Nephron (organoid): ENCODE data around the gene GNA15.

Experiments used
- H3K27ac Mint-ChIP-seq, 3 experiments: 2 replicates each; pipeline ENCODE4 v1.8.0; 2020; ENCODE audit warnings: mixed read lengths in 3 of 3, mild to moderate bottlenecking in 2 of 3, moderate library complexity in 1 of 3
- H3K27me3 Mint-ChIP-seq: 2 replicates; pipeline ENCODE4 v1.8.0; 2021; ENCODE audit warnings: low read depth, mild to moderate bottlenecking, moderate library complexity, mixed read lengths
- H3K36me3 Mint-ChIP-seq: 2 replicates; pipeline ENCODE4 v1.8.0; 2020; ENCODE audit warnings: low read depth, mixed read lengths
- H3K4me1 Mint-ChIP-seq: 2 replicates; pipeline ENCODE4 v1.8.0; 2020; ENCODE audit warnings: mixed read lengths
- H3K4me3 Mint-ChIP-seq, 3 experiments: 2 replicates each; pipeline ENCODE4 v1.8.0; 2020; ENCODE audit warnings: mild to moderate bottlenecking in 3 of 3, mixed read lengths in 3 of 3, moderate library complexity in 2 of 3
- H3K9me3 Mint-ChIP-seq: 2 replicates; pipeline ENCODE4 v1.8.0; 2020; ENCODE audit warnings: mixed read lengths
- TF ChIP-seq, protein P1 (sequence below), 3 experiments: fragments of 200-600 bp; sonication (generic); IDR thresholded peaks; one replicate each; pipeline ENCODE4 v1.5.0; 2021; ENCODE audit warnings: antibody characterized with exemption in 3 of 3; ENCODE audit not compliant: unreplicated experiment in 3 of 3

GNA15 gene

DNA sequence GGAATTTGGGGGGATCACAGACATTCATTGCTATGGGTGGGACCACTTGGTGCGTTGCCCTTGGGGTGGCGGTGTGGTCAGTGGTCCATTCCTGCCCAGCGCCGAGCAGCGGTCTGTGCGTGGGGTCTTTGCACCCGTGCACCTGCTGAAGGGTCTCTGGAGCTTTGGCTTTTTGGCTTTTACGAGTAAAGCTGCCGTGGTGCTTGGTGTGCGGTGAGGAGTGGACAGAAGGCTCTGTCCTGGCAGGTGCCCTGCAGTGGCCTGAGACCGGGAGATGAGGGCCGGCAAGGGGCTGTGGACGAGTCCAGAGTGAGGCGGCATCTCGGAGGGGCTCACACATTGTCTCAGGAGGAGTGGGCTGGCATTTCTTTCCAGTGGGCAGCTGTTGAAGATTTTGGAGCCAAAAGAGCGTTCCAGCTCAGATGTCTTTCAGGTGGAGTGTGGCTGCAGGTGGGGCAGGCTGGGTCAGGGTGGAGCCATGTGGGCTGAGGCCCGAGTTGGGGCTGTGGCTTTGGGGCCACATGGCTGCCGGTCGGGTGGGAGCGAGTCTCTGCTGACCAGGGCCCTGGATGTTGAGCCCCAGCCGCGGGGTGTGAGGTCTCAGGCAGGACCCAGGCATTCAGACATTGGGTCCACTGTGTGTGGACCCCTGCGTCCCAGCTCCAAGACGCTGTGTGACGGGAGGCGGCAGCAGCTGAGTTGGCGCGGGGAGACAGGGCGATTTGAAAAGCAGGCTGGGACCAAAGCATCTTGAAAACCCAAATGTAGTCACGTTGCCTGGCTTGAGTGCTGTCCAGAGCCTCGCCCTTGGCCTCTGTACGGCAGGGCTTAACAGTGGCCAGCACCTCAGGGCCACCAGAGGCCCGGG lies 30.0 kb upstream of the GNA15 start:
- Mint-ChIP-seq H3K4me3 (no peak overlapping the region), H3K9me3 (no peaks in the 10 kb centered on the region), H3K4me1 (peaks cover 5% of the 10 kb centered on the region), H3K27ac (no peak overlapping the region), H3K27me3 (no peaks in the 10 kb centered on the region), H3K36me3 (no peaks in the 10 kb centered on the region)
- TF ChIP-seq, protein P1, sequence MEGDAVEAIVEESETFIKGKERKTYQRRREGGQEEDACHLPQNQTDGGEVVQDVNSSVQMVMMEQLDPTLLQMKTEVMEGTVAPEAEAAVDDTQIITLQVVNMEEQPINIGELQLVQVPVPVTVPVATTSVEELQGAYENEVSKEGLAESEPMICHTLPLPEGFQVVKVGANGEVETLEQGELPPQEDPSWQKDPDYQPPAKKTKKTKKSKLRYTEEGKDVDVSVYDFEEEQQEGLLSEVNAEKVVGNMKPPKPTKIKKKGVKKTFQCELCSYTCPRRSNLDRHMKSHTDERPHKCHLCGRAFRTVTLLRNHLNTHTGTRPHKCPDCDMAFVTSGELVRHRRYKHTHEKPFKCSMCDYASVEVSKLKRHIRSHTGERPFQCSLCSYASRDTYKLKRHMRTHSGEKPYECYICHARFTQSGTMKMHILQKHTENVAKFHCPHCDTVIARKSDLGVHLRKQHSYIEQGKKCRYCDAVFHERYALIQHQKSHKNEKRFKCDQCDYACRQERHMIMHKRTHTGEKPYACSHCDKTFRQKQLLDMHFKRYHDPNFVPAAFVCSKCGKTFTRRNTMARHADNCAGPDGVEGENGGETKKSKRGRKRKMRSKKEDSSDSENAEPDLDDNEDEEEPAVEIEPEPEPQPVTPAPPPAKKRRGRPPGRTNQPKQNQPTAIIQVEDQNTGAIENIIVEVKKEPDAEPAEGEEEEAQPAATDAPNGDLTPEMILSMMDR (IDR thresholded peaks at IDR 0.05; ENCODE audit: unreplicated experiment in 3 of 3), result no peak

- Mint-ChIP-seq H3K36me3 (peaks cover under 1% of the 10 kb centered on the region), H3K4me3 (no peak overlapping the region), H3K4me1 (peaks cover 5% of the 10 kb centered on the region), H3K27ac (no peak overlapping the region), H3K9me3 (no peaks in the 10 kb centered on the region), H3K27me3 (no peaks in the 10 kb centered on the region)
- TF ChIP-seq, protein P1 (IDR thresholded peaks at IDR 0.05; ENCODE audit: unreplicated experiment in 3 of 3), result no peak
Observed at GRCh38 chr19:3106509-3107141, 29.2 kb upstream of the GNA15 start.

GRCh38 chr19:3107658-3108057 lies 28.2 kb upstream of the GNA15 start:
- no peaks in the 10 kb centered on the region for H3K27me3 Mint-ChIP-seq
- no peak overlapping the region for H3K4me3 Mint-ChIP-seq
- peak overlapping the region in 1 of 3 experiments; percentile 79 for H3K27ac Mint-ChIP-seq
- TF ChIP-seq, protein P1 (IDR thresholded peaks at IDR 0.05; ENCODE audit: unreplicated experiment in 3 of 3), result no peak
- peaks cover 5% of the 10 kb centered on the region for H3K36me3 Mint-ChIP-seq
- peaks cover 5% of the 10 kb centered on the region for H3K4me1 Mint-ChIP-seq
- H3K9me3 Mint-ChIP-seq, result no peaks in the 10 kb centered on the region

DNA sequence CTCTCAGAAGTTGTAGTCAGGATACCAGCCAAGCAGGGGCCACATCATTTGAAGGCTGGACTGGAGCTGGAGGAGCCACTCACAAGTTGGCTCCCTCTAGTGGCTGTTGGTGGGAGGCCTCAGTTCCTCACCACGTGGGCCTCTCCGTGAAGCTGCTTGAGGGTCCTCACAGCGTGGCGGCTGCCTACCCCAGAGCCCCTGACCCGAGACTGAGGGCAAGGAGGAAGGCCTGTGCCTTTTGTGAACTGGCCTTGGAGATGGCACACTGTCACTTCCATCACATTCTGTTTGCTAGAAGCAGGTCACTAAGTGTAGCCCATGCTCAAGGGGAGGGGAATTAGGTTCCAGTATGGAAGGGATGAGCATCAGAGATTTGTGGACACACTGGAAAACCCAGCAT lies 27.1 kb upstream of the GNA15 start:
- Mint-ChIP-seq H3K9me3 (no peaks in the 10 kb centered on the region), H3K4me3 (no peak overlapping the region), H3K27me3 (no peaks in the 10 kb centered on the region), H3K27ac (no peak overlapping the region), H3K36me3 (peaks cover 8% of the 10 kb centered on the region), H3K4me1 (peaks cover 5% of the 10 kb centered on the region)
- TF ChIP-seq, protein P1 (IDR thresholded peaks at IDR 0.05; ENCODE audit: unreplicated experiment in 3 of 3), result peak; percentile 52 to 66 (median 59)

GRCh38 chr19:3109491-3109890 lies 26.3 kb upstream of the GNA15 start:
- no peak overlapping the region for H3K4me3 Mint-ChIP-seq
- TF ChIP-seq, protein P1 (IDR thresholded peaks at IDR 0.05; ENCODE audit: unreplicated experiment in 3 of 3), result no peak
- H3K27me3 Mint-ChIP-seq, result no peaks in the 10 kb centered on the region
- H3K27ac Mint-ChIP-seq, result no peak overlapping the region
- H3K36me3 Mint-ChIP-seq, result peaks cover 8% of the 10 kb centered on the region
- no peaks in the 10 kb centered on the region for H3K9me3 Mint-ChIP-seq
- H3K4me1 Mint-ChIP-seq, result no peaks in the 10 kb centered on the region
